GM08714 (cell line): ENCODE measurements around the gene SDC3.
"Not testable (repeated sequence)": the region's sequence is repeated elsewhere in the genome, so short reads cannot be mapped to it uniquely, and the experiment has no call there.

ENCODE experiments used
- H3K4me3 ChIP-seq: fragments of 200-500 bp; sonication (Bioruptor generic); 2 replicates; pipeline ENCODE4 v1.5.1; 2014; ENCODE audit warnings: mild to moderate bottlenecking, low read length, inconsistent platforms
- ZNF274 ChIP-seq: IDR thresholded peaks from 2 replicates; pipeline ENCODE4 v1.6.1; 2012; ENCODE audit warnings: mild to moderate bottlenecking, low read depth, low read length

The SDC3 gene

GRCh38 chr1:30908696-30909364, at the start of gene SDC3:
Gene SDC3 (minus strand): TSS chr1:30908758. CDS start chr1:30908586, 172 bp downstream.
- H3K4me3 ChIP-seq: no peak within 1 kb of the TSS
- TF ChIP-seq ZNF274: no peak

- H3K4me3 ChIP-seq: no peak overlapping the region
- no peak for TF ChIP-seq ZNF274
Measured at GRCh38 chr1:30957560-30958222, 49.1 kb upstream of the SDC3 start.

- no peak overlapping the region for H3K4me3 ChIP-seq
Measured at GRCh38 chr1:30955448-30956015, 47.0 kb upstream of the SDC3 start.

GRCh38 chr1:30953685-30954084, 45.1 kb upstream of the SDC3 start:
- TF ChIP-seq ZNF274: no peak
- H3K4me3 ChIP-seq: no peak overlapping the region

More at GRCh38 chr1:30955448-30956015, 47.0 kb upstream of the SDC3 start:
- no peak for TF ChIP-seq ZNF274

GRCh38 chr1:30952098-30952497, 43.5 kb upstream of the SDC3 start:
- no peak overlapping the region for H3K4me3 ChIP-seq
- no peak for TF ChIP-seq ZNF274

- TF ChIP-seq ZNF274: no peak
- H3K4me3 ChIP-seq: no peak overlapping the region
Measured at GRCh38 chr1:30950700-30951099, 42.1 kb upstream of the SDC3 start.

- no peak overlapping the region for H3K4me3 ChIP-seq
- TF ChIP-seq ZNF274: no peak
Measured at GRCh38 chr1:30950053-30950452, 41.5 kb upstream of the SDC3 start.

GRCh38 chr1:30949487-30949838, 40.9 kb upstream of the SDC3 start:
- H3K4me3 ChIP-seq: not testable (repeated sequence)

- not testable (repeated sequence) for H3K4me3 ChIP-seq
Measured at GRCh38 chr1:30948813-30949486, 40.4 kb upstream of the SDC3 start.

- no peak for TF ChIP-seq ZNF274
- no peak overlapping the region for H3K4me3 ChIP-seq
Measured at GRCh38 chr1:30948278-30948677, 39.7 kb upstream of the SDC3 start.

GRCh38 chr1:30947212-30947611, 38.7 kb upstream of the SDC3 start:
- TF ChIP-seq ZNF274: no peak

GRCh38 chr1:30942326-30942963, 33.9 kb upstream of the SDC3 start:
- TF ChIP-seq ZNF274: no peak
- H3K4me3 ChIP-seq: no peak overlapping the region

More at GRCh38 chr1:30947212-30947611, 38.7 kb upstream of the SDC3 start:
- no peak overlapping the region for H3K4me3 ChIP-seq

GRCh38 chr1:30940541-30940940, 32.0 kb upstream of the SDC3 start:
- H3K4me3 ChIP-seq: no peak overlapping the region
- no peak for TF ChIP-seq ZNF274

GRCh38 chr1:30936541-30937171, 28.1 kb upstream of the SDC3 start:
- TF ChIP-seq ZNF274: no peak
- H3K4me3 ChIP-seq: no peak overlapping the region

GRCh38 chr1:30935758-30936157, 27.2 kb upstream of the SDC3 start:
- H3K4me3 ChIP-seq: not testable (repeated sequence)
